ENCODE data around the gene SEZ6. TPM values are rescaled to one million over a fixed set of nuclear protein-coding genes. Genes with fewer than 3 reads are reported as not detected.

The SEZ6 gene
- total RNA-seq, 2 experiments from 2014 or later = not detected

GRCh38 chr17:28993645-28994426 is 12.0 kb downstream of the SEZ6 start:
- H3K9me3 Mint-ChIP-seq (ENCODE audit: insufficient read depth) = no peaks in the 10 kb centered on the region
- H3K36me3 Mint-ChIP-seq (ENCODE audit: low read depth) = no peaks in the 10 kb centered on the region
- H3K4me1 Mint-ChIP-seq (ENCODE audit: low read depth) = no peaks in the 10 kb centered on the region
- POLR2A ChIA-PET = no interaction called here
- H3K27me3 Mint-ChIP-seq (ENCODE audit: low read depth) = peaks cover 11% of the 10 kb centered on the region
- no peak for DNase-seq
- CTCF ChIA-PET = interaction anchor here (1.2 kb wide), 1 partner anchor 123 kb away, joined by 3 read pairs; no protein-coding TSS in a partner anchor
- ATAC-seq = no peak
- no peak overlapping the region for H3K4me3 Mint-ChIP-seq
- no peak overlapping the region for H3K27ac Mint-ChIP-seq

- Mint-ChIP-seq H3K36me3 (ENCODE audit: low read depth) (no peaks in the 10 kb centered on the region), H3K27ac (no peak overlapping the region), H3K9me3 (ENCODE audit: insufficient read depth) (no peaks in the 10 kb centered on the region), H3K4me3 (no peak overlapping the region), H3K4me1 (ENCODE audit: low read depth) (no peaks in the 10 kb centered on the region), H3K27me3 (ENCODE audit: low read depth) (peaks cover 10% of the 10 kb centered on the region)
- POLR2A ChIA-PET = interaction anchor here (0.7 kb wide), 1 partner anchor 25 kb away, joined by 3 read pairs; no protein-coding TSS in a partner anchor
- ATAC-seq = no peak
- no peak for DNase-seq
- CTCF ChIA-PET = interaction anchor here (1.2 kb wide), 2 partner anchors 124 to 266 kb away, joined by 3 read pairs; no protein-coding TSS in a partner anchor
Observed at GRCh38 chr17:28992625-28993600, 12.9 kb downstream of the SEZ6 start.

- no peak for ATAC-seq
- no peak for DNase-seq
- no peaks in the 10 kb centered on the region for H3K9me3 Mint-ChIP-seq (ENCODE audit: insufficient read depth)
- no peaks in the 10 kb centered on the region for H3K36me3 Mint-ChIP-seq (ENCODE audit: low read depth)
- POLR2A ChIA-PET = no interaction called here
- CTCF ChIA-PET = interaction anchor here (1.2 to 1.3 kb wide), 2 partner anchors 27 to 265 kb away, joined by 3 to 6 read pairs; no protein-coding TSS in a partner anchor
- no peak overlapping the region for H3K4me3 Mint-ChIP-seq
- H3K4me1 Mint-ChIP-seq (ENCODE audit: low read depth) = no peaks in the 10 kb centered on the region
- H3K27me3 Mint-ChIP-seq (ENCODE audit: low read depth) = peaks cover 10% of the 10 kb centered on the region
- H3K27ac Mint-ChIP-seq = no peak overlapping the region
Observed at GRCh38 chr17:28992185-28992584, 13.6 kb downstream of the SEZ6 start.

GRCh38 chr17:28991779-28992178 is 14.1 kb downstream of the SEZ6 start:
- no peaks in the 10 kb centered on the region for H3K9me3 Mint-ChIP-seq (ENCODE audit: insufficient read depth)
- H3K27me3 Mint-ChIP-seq (ENCODE audit: low read depth) = peaks cover 6% of the 10 kb centered on the region
- H3K4me1 Mint-ChIP-seq (ENCODE audit: low read depth) = no peaks in the 10 kb centered on the region
- ChIA-PET CTCF (interaction anchor here (1.2 to 1.3 kb wide), 2 partner anchors 26 to 265 kb away, joined by 3 to 6 read pairs; no protein-coding TSS in a partner anchor), POLR2A (no interaction called here)
- DNase-seq (no peak), ATAC-seq (no peak)
- no peak overlapping the region for H3K4me3 Mint-ChIP-seq
- H3K36me3 Mint-ChIP-seq (ENCODE audit: low read depth) = no peaks in the 10 kb centered on the region
- H3K27ac Mint-ChIP-seq = no peak overlapping the region

GRCh38 chr17:28989028-28989427 is 16.8 kb downstream of the SEZ6 start:
- DNase-seq (no peak), ATAC-seq (no peak)
- Mint-ChIP-seq H3K9me3 (ENCODE audit: insufficient read depth) (no peaks in the 10 kb centered on the region), H3K27me3 (ENCODE audit: low read depth) (peaks cover 3% of the 10 kb centered on the region), H3K27ac (no peak overlapping the region), H3K4me3 (no peak overlapping the region), H3K4me1 (ENCODE audit: low read depth) (peaks cover under 1% of the 10 kb centered on the region), H3K36me3 (ENCODE audit: low read depth) (no peaks in the 10 kb centered on the region)
- CTCF ChIA-PET = no interaction called here
- POLR2A ChIA-PET = no interaction called here

- H3K9me3 Mint-ChIP-seq (ENCODE audit: insufficient read depth) = no peaks in the 10 kb centered on the region
- DNase-seq (no peak), ATAC-seq (no peak)
- ChIA-PET POLR2A (no interaction called here), CTCF (no interaction called here)
- H3K4me3 Mint-ChIP-seq = no peak overlapping the region
- H3K4me1 Mint-ChIP-seq (ENCODE audit: low read depth) = peaks cover 6% of the 10 kb centered on the region
- no peak overlapping the region for H3K27ac Mint-ChIP-seq
- no peaks in the 10 kb centered on the region for H3K36me3 Mint-ChIP-seq (ENCODE audit: low read depth)
- H3K27me3 Mint-ChIP-seq (ENCODE audit: low read depth) = peaks cover 3% of the 10 kb centered on the region
Observed at GRCh38 chr17:28988475-28988874, 17.4 kb downstream of the SEZ6 start.

- Mint-ChIP-seq H3K4me3 (no peak overlapping the region), H3K9me3 (ENCODE audit: insufficient read depth) (no peaks in the 10 kb centered on the region), H3K4me1 (ENCODE audit: low read depth) (peaks cover 21% of the 10 kb centered on the region), H3K36me3 (ENCODE audit: low read depth) (no peaks in the 10 kb centered on the region), H3K27me3 (ENCODE audit: low read depth) (peaks cover 3% of the 10 kb centered on the region), H3K27ac (no peak overlapping the region)
- ATAC-seq = no peak
- no peak for DNase-seq
- POLR2A ChIA-PET = interaction anchor here (0.6 to 1.0 kb wide), 2 partner anchors 20 to 120 kb away, joined by 3 read pairs; no protein-coding TSS in a partner anchor
- CTCF ChIA-PET = interaction anchor here (1.1 to 2.2 kb wide), 2 partner anchors 21 to 130 kb away, joined by 4 to 9 read pairs; no protein-coding TSS in a partner anchor
Observed at GRCh38 chr17:28986714-28987655, 18.8 kb downstream of the SEZ6 start.

- H3K4me3 Mint-ChIP-seq = no peak overlapping the region
- H3K9me3 Mint-ChIP-seq (ENCODE audit: insufficient read depth) = no peaks in the 10 kb centered on the region
- DNase-seq (no peak), ATAC-seq (no peak)
- H3K4me1 Mint-ChIP-seq (ENCODE audit: low read depth) = peaks cover 27% of the 10 kb centered on the region
- H3K27me3 Mint-ChIP-seq (ENCODE audit: low read depth) = peaks cover 3% of the 10 kb centered on the region
- no peak overlapping the region for H3K27ac Mint-ChIP-seq
- POLR2A ChIA-PET = interaction anchor here (1.0 kb wide), 1 partner anchor 121 kb away, joined by 3 read pairs; no protein-coding TSS in a partner anchor
- no peaks in the 10 kb centered on the region for H3K36me3 Mint-ChIP-seq (ENCODE audit: low read depth)
- CTCF ChIA-PET = interaction anchor here (1.3 to 2.2 kb wide), 2 partner anchors 33 to 131 kb away, joined by 5 to 9 read pairs; no protein-coding TSS in a partner anchor
Observed at GRCh38 chr17:28985950-28986713, 19.7 kb downstream of the SEZ6 start.

- ATAC-seq (no peak), DNase-seq (no peak)
- Mint-ChIP-seq H3K36me3 (ENCODE audit: low read depth) (no peaks in the 10 kb centered on the region), H3K9me3 (ENCODE audit: insufficient read depth) (no peaks in the 10 kb centered on the region), H3K27me3 (ENCODE audit: low read depth) (no peaks in the 10 kb centered on the region), H3K4me3 (no peak overlapping the region), H3K27ac (peak overlapping the region; percentile 97), H3K4me1 (ENCODE audit: low read depth) (peaks cover 32% of the 10 kb centered on the region)
- ChIA-PET POLR2A (interaction anchor here (1.1 to 1.4 kb wide), 3 partner anchors 13 to 311 kb away, joined by 3 to 5 read pairs (median 4); partner anchors contain the start of gene NUFIP2), CTCF (interaction anchor here (1.2 to 2.6 kb wide), 4 partner anchors 18 to 130 kb away, joined by 3 to 9 read pairs (median 3); no protein-coding TSS in a partner anchor)
Observed at GRCh38 chr17:28983286-28984230, 22.3 kb downstream of the SEZ6 start.
